Fibroblast of skin of left quadriceps (primary cell): ENCODE results near the gene ARMS2.
A peak's percentile ranks its signal among the peaks of the same experiment; 100 is the strongest.

Experiments used
- DNase-seq, 2 experiments: peaks; one replicate each; pipeline ENCODE4 v3.0.0-alpha.2; 2013; ENCODE audit warnings: low read depth in 2 of 2

The ARMS2 gene

GRCh38 chr10:122454603-122455080 lies at the start of gene ARMS2:
Gene ARMS2 (plus strand): TSS chr10:122454653. CDS start chr10:122454728, 75 bp downstream.
- no peak for DNase-seq

- DNase-seq = no peak
Observed at GRCh38 chr10:122407375-122408125, 46.9 kb upstream of the ARMS2 start.

DNA sequence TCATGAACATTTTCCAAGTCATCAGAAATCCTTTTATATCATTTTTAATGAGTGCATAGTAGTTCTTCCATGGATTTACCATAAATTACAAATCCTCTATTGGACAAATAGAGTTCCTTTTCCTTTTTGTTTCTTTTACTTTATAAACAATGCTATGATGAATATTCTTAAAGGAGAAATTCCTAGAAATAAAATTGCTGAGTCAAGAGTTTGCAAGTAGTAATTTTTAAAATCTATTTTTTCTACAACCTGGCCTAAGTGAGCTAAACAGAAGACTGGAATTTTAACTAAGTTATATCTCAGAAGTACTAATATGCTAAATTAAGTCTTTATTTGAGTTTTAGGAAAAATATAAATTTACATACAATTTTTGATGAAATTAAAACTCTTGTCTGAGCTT lies 41.1 kb upstream of the ARMS2 start:
- no peak for DNase-seq

DNA sequence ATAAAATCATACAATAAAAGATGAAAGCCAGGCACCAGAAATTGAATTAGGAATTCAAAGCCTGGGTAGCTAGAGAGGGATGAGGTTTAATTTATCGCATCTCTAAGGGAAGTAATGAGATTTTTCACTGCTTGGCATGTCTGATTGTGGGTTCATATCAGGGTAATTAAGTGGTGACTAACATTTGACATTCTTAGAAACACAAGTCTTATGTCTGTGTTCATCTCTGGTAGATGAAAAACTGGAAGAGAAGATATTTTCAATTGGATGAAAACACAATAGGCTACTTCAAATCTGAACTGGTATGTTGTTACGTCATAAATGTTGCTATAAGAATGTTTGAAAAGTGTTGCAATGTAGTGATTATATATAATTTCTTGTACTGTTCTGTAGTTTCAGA lies 36.8 kb upstream of the ARMS2 start:
- DNase-seq = peak in 1 of 2 experiments; percentile 21

DNA sequence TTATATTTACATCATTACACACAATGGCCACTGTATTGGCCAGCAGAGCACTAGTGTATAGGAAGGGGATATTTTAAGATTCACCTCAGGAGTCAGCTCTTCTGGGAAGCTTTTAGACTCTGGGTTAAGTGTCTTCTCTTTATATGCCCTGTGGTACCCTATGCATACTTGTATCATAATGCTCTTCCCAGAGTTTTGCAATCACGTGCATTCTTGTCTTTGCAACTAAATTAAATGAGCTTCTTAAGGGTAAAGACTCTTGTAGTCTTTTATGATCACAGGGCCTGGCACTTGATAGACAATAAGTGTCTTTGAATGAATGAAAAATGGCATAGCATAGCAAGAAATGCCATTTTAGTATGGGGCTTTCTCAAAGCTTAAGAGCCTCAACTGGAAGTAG lies 35.4 kb upstream of the ARMS2 start:
- DNase-seq = no peak

- DNase-seq = peak; percentile 66 to 71
Observed at GRCh38 chr10:122419876-122420623, 34.4 kb upstream of the ARMS2 start.

DNA sequence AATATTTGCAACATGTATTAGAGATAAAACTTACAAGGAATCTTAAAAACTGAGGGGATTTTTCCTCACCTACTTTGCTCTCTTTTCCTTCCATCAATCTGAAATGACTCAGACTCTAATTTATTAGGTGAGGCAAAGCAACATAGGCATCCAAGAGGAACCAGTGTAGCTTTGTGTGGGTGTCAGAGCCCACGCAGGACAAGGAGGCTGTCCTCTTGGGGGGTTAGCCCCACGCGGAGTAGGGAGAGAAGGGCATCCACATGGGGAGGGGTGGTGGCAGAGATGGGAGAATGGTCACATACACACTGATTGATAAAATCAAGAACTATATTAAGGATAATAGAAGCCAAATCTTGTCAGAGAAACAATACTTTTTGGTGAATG lies 33.8 kb upstream of the ARMS2 start:
- DNase-seq = no peak

- no peak for DNase-seq
Observed at GRCh38 chr10:122421054-122421625, 33.3 kb upstream of the ARMS2 start.

DNA sequence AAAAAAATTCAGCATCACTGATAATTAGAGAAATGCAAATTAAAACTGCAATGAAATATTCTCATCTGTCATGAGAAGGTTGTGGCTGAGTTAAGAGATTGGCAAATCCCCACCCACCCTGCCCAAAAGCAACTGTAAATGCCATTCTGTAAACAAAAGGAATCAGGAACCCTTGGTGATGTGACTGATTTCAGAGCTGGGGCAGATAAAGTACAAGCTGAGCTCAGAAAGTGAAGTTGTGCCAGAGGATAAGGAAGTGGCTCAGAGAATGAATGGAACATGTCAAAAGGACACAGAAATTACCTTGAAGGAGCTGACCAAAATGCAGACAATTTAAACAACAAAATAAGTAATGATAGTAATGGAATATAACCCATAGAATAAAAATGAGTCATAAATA lies 32.7 kb upstream of the ARMS2 start:
- no peak for DNase-seq

DNA sequence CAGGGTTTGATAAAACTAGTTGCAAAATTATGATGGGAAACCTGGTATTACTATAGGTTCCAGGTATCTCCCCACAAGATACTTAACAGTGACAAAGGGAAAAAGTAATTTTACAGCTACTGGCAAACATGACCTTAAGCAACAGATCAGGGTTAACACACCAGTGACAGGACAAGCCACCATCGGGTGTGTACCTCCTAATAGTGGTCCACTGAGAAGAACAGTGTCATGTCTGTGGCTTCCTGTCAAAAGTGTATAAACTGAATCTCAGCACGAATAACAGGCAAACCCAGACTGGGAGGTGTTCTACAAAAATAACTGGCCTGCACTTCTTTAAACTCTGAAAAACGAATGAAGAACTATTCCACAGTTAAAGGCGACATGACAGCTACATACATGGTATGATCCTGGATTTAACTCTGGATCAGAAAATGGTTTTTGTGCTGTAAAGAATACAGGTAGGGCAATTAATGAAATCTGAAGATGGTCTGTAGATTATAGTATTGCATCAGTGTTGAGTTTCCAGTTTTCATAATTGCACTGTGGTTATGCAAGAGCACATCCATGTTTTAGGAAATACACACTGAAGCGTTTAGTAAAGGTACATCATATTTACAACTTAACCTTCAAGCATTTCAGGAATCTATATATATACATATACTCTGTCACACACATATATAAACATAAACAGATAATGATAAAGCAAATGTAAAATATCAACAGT lies 32.0 kb upstream of the ARMS2 start:
- DNase-seq = no peak

DNA sequence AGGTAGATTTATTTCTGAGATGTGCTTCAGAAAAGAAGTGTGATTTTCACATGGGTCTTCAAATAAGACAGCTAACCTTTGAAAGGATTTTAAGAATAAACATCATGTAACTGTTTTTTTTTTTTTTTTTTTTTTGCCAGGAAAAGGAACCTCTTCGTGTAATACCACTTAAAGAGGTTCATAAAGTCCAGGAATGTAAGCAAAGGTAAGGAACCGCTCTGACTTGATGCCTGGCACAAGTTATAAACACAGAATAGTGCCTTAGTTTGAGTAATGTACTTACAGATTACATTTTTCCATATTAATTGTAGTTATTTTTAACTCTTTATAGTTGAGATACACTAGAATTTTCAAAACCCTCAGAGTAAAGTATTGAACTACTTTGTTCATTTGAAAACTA lies 30.4 kb upstream of the ARMS2 start:
- DNase-seq = no peak

- no peak for DNase-seq
Observed at GRCh38 chr10:122426829-122427228, 27.6 kb upstream of the ARMS2 start.

GRCh38 chr10:122427280-122427679 lies 27.2 kb upstream of the ARMS2 start:
- DNase-seq = no peak

DNA sequence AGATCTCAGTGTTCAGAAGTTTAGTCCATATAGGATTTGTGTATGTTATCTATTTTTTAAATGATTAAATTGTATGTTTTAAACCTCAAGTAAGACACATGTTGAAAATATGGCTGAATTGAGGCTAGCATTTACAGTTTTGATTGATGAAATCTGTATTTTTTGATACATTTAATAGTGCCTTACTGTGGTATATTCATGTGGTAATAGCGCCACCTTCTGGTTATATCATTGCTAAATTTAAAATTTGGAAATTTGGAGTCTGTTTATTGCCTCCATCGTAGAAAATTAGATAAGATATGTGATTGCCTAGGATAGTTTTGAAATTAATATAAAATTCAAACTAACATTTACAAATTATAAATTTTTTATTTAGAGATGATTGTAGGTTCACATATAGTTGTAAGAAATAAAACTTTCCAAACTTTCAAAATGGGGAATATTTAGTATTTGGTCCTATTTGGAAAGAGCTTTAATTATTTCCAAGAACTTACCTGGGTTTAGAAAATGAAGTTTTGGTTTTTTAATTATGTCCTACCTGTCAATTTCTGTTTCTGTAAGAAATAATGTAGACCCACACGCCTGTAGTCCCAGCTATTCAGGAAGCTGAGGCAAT lies 19.1 kb upstream of the ARMS2 start:
- DNase-seq = peak; percentile 24 to 27

- DNase-seq = no peak
Observed at GRCh38 chr10:122441961-122442360, 12.5 kb upstream of the ARMS2 start.

GRCh38 chr10:122445469-122445868 lies 9.0 kb upstream of the ARMS2 start:
- no peak for DNase-seq

- DNase-seq = no peak
Observed at GRCh38 chr10:122445904-122446303, 8.5 kb upstream of the ARMS2 start.

GRCh38 chr10:122446668-122447423 lies 7.6 kb upstream of the ARMS2 start:
- no peak for DNase-seq

DNA sequence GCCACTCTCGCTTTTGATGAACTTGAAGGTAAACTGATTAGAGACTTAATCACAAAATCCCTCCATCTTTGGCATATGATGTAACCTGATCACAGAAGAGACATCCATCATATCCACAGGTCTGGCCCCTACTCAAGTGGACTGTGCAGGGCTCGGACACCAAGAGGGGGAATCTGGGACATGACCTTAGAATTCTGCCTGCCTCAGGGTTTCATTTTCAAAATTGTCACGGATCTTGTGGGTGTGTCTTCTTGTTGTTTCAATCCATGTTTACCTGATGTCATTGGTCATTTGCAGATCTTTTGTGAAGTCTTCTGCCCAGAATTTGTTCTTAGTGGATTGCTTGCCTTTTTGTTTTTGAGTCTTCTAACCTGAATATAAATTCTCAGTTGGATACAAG lies 5.9 kb upstream of the ARMS2 start:
- DNase-seq = no peak

GRCh38 chr10:122449153-122449552 lies 5.3 kb upstream of the ARMS2 start:
- no peak for DNase-seq
